Skeletal muscle cell (primary cell): ENCODE data around the gene NAPG.

Experiments used
- DNase-seq: peaks from one replicate; pipeline ENCODE4 v3.0.0-alpha.2; 2010; ENCODE audit warnings: low read depth
- H3K4me3 ChIP-seq: 2 replicates; pipeline ENCODE4 v1.5.1; 2011; ENCODE audit warnings: low read depth, mild to moderate bottlenecking, control low read depth, low read length, moderate library complexity

NAPG gene

GRCh38 chr18:10508591-10508990 lies 17.2 kb upstream of the NAPG start:
- no peak overlapping the region for H3K4me3 ChIP-seq
- DNase-seq, result no peak

- no peak for DNase-seq
- H3K4me3 ChIP-seq, result no peak overlapping the region
Measured at GRCh38 chr18:10511236-10511635, 14.6 kb upstream of the NAPG start.

- no peak for DNase-seq
- H3K4me3 ChIP-seq, result no peak overlapping the region
Measured at GRCh38 chr18:10514082-10514481, 11.7 kb upstream of the NAPG start.

GRCh38 chr18:10514601-10515000 lies 11.2 kb upstream of the NAPG start:
- DNase-seq, result no peak
- H3K4me3 ChIP-seq, result no peak overlapping the region

- H3K4me3 ChIP-seq, result no peak overlapping the region
- no peak for DNase-seq
Measured at GRCh38 chr18:10515456-10515855, 10.4 kb upstream of the NAPG start.

GRCh38 chr18:10516078-10516477 lies 9.7 kb upstream of the NAPG start:
- no peak for DNase-seq
- H3K4me3 ChIP-seq, result no peak overlapping the region

GRCh38 chr18:10518595-10519255 lies 7.1 kb upstream of the NAPG start:
- DNase-seq, result no peak
- H3K4me3 ChIP-seq, result no peak overlapping the region

GRCh38 chr18:10519366-10519765 lies 6.5 kb upstream of the NAPG start:
- DNase-seq, result no peak
- H3K4me3 ChIP-seq, result no peak overlapping the region

GRCh38 chr18:10519999-10520935 lies 5.6 kb upstream of the NAPG start:
- DNase-seq, result peak; percentile 78
- H3K4me3 ChIP-seq, result no peak overlapping the region

- H3K4me3 ChIP-seq, result no peak overlapping the region
- no peak for DNase-seq
Measured at GRCh38 chr18:10521566-10521965, 4.3 kb upstream of the NAPG start.

- no peak for DNase-seq
- no peak overlapping the region for H3K4me3 ChIP-seq
Measured at GRCh38 chr18:10522574-10522973, 3.3 kb upstream of the NAPG start.

- H3K4me3 ChIP-seq, result no peak overlapping the region
- DNase-seq, result no peak
Measured at GRCh38 chr18:10523544-10523943, 2.3 kb upstream of the NAPG start.

- no peak for DNase-seq
- no peak overlapping the region for H3K4me3 ChIP-seq
Measured at GRCh38 chr18:10524507-10525370, 1.1 kb upstream of the NAPG start.

- peak overlapping the region; percentile 97 for H3K4me3 ChIP-seq
- DNase-seq, result no peak
Measured at GRCh38 chr18:10525371-10525691, 496 bp upstream of the NAPG start.

- no peak for DNase-seq
- H3K4me3 ChIP-seq, result peak overlapping the region; percentile 97
Measured at GRCh38 chr18:10526561-10526949, 728 bp downstream of the NAPG start.

GRCh38 chr18:10528439-10528838 lies 2.6 kb downstream of the NAPG start:
- H3K4me3 ChIP-seq, result no peak overlapping the region
- DNase-seq, result no peak

GRCh38 chr18:10530002-10530401 lies 4.2 kb downstream of the NAPG start:
- no peak overlapping the region for H3K4me3 ChIP-seq
- DNase-seq, result no peak

GRCh38 chr18:10530852-10531251 lies 5.0 kb downstream of the NAPG start:
- no peak overlapping the region for H3K4me3 ChIP-seq
- DNase-seq, result no peak

GRCh38 chr18:10533111-10533510 lies 7.3 kb downstream of the NAPG start:
- H3K4me3 ChIP-seq, result no peak overlapping the region
- DNase-seq, result no peak

GRCh38 chr18:10536280-10536679 lies 10.5 kb downstream of the NAPG start:
- no peak for DNase-seq
- H3K4me3 ChIP-seq, result no peak overlapping the region
